ENCODE results near the gene AHDC1.

The AHDC1 gene

DNA sequence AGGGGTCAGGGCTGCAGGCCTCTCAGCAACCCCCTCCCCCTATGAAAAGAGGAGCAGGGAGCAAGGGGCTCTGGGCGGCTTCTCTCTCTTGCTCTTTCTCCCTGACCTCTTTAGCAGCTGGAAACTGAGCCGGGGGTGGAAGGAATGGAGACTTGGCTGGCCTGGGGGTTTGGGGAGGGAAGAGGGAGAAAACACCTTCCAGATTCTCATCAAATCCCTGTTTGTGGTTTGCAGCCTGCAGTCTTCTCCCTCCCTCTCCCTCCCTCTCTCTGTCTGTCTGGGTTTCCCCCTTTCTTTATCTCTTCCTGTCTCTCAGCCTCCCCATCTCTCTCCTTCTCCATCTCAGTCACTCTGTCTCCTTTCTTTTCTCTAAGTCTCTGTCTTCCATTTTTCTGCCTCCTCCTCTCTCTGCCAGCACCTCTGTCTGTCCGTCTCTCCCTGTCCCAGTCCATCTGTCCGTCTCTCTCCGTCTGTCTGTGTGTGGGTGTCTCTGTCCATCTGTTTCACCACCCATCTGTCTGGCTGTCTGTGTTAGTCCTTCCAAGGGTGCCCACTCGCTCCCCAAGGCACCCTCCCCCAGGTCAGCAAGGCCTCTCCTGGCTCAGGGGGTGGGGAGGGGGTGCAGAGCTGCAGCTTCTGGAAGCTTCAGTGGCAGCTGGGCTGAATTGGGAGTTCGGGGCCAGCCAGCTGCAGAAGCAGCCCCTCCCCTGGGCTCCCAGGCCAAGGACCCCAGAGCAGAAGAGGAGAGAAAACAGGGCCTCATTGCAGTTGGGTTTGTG lies 6.2 kb downstream of the AHDC1 start:
- DNase-seq: no peak

DNA sequence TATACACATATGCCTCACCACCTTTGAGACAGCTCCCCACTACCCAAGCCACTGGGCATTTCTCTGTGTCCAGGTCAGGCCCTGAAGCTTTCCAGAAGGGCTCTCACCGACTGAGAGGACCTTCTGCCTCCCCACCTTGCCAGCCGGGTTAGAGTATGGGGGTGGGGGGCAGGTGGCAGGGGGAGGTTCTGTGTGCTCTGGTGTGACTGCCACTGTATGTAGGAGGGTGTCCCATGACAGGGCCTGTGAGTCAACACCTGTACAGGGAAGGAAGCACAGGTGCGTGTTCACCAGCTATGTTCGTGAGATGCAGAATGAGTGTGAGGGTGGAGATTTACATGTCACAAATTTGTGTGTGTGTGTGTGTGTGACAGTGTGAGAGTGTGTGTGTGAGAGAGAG lies 7.0 kb downstream of the AHDC1 start:
- no peak for DNase-seq

DNA sequence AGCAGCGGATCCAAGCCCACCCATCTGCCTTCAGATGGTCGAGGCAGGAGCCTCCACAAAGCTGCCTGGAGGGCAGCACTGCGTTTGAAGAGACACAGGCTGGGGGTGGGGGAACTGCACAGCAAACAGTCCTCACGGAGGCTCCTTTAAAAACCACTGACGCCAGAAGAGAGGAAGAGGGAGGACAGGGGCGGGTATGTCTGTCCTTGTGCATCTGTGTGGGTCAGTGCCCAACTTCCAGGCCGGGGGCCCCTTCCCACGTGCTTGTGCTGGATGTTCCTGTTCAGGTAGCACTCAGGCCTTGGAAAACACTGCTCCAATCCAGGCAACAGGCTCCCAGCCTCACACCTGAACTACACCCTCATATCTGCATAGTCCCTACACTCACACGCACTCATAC lies 7.7 kb downstream of the AHDC1 start:
- no peak for DNase-seq

DNA sequence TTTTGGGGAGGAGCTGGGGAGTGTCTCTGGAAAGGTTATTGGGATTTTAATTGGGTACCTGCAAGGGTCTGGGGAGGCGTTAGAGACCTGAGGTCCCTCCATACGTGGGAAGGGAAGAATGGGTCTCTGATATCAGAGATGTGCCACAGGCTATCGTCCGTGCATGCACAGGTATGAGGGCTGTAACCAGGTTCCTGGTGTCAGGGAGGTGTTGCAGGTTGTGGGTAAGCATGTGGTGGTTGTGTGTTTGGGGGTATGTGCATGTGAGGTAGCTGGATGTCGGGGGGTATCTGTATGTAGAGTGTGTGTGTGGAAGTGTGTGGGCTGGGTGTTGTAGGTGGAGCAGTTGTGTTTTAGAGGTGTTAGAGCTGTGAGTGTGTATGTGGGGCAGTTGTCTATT lies 8.3 kb downstream of the AHDC1 start:
- DNase-seq: no peak

DNA sequence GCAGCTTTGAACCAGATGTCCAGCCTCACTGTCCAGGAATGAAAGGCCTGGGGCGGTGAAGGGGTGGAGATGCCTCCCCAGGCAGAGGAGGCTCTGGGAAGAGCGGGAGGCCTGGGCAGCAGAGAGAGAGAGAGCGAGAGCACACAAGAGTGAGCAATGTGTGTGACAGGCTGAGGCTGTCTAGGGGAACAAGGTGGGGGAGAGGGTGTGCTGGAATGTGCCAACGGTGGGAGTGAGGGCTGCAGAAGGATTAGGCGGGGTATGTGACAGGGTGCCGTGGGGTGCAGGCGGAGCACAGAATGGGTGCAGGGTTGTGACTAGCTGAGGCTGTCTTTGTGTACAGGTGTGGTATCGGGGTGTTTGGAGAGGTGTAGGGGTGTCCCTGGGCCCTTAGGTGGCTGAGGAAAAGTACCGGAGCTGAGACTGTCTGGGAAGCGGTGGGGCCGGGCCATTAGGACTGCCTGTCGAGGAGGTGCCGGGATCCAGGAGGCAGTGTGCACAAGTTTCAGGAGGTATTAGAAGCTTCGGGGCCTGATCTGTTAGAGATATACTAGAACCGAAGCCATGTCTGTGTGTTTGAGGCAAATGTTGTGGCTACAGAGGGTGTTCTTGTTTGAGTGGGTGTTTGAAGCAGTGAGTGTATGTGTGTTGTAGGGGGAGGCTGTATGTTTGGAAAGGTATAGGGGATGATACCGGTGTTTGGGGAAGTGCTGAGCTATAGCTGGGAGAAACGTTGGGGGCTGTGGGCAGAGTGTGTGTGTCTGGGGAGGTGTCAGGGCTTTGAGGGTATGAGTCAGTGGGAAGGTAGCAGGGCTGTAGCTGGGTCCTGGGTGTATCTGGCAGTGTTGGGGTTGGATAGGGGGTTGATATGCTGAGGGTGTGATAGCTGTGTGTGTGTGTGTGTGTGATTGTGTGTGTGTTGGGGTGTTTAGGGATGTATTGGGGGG lies 9.1 kb downstream of the AHDC1 start:
- DNase-seq: no peak

DNA sequence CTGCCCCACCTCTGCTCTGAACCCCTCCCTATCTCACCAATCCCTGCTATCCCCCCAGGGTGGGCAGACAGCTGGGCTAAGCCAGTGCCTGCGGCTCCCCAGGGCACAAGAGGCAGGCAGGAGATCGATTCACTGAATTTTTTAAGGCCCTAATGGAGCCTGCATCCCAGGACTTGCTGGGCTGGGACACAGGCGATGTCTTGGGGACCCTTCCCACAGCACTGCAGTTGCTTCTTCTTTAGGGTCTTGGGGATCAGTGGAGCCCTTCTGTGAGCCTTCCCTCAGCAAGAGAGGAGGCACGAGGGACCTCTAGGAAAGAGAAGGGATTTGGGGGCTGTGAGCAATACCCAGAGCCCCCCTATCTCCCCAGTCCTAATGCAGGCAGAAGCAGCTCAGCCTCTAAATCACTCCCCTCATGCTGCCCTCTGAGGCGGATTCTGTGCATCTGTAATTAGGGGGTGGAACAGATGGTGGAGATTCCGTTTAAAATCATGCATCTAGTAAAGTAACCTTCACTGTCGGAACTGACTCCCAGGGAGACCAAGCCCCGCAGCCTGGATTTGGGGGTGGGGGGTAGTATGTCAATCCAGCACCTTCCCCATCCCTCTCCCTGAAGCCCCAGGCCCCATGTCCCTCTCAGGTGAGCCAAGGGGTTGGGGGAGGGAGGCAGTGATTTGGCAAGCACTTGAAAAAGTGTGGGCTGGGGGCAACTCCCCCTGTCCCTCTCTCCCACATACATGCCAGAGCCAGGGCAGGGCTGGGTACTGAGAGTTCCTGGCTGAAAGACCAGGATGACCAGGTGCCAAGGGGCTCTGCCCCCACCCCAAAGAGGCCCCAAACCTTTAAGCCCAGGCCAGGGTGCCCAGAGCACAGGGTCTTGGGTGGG lies 10.0 kb downstream of the AHDC1 start:
- DNase-seq: peak; percentile 33

DNA sequence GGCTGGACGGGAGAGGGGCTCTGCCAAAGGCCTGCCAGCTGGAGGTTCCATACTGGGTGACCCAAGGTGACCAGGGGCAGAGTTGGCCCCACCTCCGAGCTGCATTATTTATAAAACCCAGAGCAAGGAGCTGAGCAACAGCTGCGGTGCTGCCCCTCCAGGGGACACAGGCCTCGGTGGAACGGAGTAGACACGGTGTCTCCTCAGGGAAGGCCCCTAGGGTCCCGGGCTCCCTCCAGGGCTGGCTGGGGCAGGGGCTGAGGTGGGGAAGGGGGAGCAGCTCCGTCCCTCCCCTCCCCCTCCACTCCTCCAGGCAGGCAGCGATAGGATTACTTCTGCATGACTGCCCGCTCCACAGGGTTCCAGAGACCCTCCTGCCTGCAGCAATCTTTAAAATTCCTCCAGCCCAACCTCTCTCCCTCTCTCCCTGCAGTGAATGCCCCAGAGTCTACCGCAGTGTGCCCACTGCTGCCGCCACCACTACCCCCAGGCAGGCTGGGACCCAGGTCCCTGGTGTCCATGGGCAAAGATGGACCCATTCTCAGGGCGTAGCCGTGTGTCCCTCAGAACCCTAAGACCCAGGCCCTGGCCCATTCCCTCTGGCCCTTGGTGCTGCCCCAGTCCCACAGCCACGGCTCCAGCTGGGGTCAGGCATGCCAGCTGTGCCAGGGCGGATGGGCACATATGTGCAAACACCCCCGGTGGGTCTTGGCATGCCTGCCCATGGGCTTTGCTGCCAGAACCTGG lies 10.8 kb downstream of the AHDC1 start:
- no peak for DNase-seq

DNA sequence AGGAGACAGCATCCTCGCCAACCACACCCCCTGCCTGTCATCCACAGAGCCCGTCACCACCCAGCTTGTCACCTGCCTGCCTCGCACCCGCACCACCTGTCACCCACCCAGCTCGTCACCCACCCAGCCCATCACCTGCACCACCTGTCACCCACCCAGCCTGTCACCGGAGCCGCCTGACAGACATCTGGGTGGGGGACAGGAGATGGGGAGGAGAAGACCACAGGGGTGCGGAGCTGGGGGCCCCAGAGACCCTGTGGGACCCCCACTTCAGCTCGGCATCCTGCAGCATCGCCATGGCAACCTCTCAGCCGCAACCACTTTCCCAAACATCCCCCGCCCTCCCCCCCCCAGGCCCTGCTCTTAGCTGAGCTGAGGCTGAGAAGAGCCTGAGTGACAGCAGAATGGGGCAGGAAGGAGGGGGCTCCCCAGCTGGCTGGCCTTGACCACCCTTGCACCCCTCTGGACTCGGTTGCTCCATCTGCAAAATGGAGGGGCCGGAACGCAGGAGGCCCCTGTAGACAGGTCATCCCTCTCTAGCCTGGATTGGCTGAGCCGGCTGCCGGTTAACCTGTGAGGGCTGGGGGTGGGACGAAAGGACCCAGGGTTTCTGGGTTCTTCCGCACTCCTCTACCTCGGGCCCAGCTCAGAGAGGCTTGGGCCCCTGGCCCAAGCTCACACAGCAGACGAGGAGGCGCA lies 11.6 kb downstream of the AHDC1 start:
- DNase-seq: no peak

DNA sequence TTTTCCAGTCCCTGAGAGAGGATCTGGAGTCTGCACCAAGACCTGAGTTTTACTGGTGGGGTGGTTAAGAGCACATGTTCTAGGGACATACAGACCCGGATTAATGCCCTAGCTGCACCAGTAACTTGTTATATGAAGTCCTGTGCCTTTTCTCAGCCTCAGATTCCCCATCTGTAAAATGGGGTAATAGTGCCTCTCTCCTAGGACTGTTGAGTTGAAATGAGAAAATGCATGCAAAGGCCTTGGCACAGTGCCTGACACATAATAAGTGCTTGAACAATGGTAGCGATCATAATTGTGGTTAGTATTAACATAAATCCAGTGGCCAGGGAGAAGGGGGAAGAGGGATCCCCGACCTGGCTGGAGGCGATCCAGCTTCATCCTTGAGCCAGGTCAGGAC lies 12.3 kb downstream of the AHDC1 start:
- DNase-seq: no peak

DNA sequence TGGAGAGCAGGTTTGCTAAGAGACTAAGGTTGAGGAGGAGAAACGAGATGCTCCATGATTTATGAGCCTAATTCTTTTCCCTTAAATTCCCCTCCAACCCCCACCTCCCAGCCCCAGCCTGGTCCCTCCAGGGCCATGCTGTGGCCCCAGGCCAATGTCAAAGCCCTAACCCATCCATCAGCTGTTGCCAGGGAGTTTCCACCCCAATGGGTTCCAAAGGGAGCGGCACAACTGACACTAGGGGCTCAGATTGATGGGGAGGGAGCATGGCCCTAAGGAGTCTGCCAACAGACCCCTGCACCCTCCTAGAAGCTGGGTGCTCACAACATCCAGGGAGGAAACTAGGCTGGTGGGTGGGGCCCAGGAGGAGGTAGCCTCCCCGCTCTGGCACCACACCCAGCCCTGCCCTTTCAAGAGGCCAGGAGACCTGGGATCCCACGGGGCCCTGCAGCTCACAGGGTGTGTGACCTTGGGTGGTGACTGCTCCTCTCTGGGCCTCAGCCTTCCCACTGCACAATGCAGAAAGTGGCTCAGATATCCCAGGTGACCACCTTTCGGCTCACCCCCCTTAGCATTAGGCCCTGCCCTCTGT lies 12.9 kb downstream of the AHDC1 start:
- no peak for DNase-seq

DNA sequence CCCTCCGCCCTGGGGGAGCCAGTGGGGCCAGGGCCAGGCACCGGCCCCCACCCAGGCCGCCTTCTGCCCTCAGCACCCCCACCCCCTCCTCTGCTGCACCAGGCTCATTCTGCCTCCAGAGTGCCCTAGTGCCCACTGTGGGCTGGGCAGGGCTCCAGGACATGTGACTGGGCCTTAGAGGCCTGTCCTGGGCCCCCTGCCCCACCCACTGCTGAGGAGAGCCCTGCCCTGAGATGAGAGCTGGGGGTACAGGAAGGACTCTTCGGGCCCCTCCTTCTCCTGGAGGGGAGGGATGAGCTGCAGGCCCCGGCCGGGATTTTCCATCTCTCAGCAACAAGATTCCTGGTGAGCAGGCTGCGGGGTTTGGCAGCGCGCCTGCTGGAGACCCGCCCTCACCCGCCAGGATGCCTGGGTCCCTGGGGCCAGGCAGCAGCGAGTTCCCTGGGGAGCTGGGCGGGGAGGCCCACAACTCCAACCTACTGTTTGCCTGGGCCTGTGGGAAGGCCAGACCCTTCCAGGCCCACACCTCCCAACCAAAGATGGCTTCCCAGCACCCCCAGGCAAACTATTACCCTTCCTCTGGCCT lies 14.0 kb downstream of the AHDC1 start:
- no peak for DNase-seq

DNA sequence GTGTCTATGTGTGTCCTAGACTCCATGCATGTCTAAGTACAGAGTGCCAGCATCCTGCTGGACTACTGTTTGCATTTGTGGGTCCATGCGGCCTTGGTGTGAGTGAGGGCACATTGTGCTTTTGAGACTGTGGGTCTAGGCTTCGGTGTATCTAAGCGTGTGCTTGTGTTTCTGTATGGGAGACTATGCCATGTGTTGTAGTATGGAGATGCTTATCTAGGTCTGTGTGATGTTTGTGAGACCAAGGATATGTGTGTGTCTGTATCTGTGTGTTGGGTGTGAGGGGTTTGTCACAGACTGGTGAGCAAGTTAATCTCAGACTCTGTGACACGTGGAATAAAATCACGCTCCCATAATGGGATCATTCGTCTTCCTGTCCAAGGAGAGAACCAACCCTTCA lies 14.5 kb downstream of the AHDC1 start:
- DNase-seq: no peak

DNA sequence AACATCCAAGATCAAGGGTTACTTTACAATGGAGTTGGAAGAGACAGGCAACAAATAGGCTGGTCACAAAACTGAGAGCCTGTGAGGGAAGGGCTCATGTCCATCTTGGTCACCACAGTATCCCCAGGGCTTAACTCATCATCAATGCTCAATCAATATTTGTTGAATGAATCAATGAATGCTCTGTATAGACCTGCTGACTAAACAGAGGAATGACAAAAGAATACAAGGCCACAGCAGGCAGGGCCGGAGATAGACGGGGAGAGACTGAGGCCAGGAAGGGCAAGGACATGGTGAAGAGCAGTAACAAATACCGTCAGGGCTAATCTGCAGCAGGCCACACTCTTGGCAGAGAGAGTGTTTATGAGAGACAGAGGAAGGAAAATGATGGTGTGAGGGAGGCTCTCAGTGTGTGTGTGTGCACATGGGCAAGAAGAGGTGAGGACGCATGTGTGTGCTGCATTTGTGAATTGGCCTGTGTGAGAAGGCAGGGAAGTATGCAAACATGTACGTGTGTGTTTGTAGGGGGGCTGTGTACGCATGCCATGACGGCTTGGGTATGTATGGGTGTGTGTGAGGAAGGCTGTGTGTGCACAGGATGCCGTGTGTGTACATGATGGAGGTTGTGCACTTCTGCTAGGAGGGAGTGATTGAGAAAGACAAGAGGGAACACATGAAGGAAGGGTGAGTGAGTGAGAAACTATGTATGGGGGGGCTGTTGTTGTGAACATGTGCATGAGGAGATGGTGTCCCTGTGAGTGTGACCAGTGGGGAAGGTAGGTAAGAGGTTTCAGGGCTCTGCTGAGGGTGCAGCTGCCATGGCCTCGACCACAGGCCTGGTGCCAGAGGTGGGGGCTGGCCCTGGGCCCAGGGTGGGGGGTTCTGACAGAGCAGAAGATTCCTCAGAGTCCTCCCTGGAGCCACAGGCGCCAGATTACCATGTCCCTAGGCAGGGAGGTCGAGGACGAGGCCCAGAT lies 15.4 kb downstream of the AHDC1 start:
- DNase-seq: no peak

DNA sequence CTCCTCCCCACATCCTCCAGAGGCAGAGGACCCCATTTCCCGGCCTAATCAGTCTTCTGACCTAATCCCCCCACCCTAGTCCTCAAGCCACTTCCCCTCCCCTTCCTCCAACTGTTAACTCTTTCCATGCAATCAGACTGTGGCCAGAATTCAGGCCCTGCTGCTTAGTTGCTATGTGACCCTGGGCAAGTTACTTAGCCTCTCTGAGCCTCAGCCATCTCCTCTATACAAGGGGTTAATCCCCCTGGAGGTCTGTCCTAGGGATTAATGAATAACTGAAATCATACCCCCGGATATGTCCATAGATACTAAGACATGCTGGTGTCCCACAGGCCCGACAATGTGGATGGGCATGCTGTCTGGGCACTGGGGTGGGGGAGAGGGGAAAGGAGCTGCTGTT lies 18.3 kb downstream of the AHDC1 start:
- DNase-seq: no peak

DNA sequence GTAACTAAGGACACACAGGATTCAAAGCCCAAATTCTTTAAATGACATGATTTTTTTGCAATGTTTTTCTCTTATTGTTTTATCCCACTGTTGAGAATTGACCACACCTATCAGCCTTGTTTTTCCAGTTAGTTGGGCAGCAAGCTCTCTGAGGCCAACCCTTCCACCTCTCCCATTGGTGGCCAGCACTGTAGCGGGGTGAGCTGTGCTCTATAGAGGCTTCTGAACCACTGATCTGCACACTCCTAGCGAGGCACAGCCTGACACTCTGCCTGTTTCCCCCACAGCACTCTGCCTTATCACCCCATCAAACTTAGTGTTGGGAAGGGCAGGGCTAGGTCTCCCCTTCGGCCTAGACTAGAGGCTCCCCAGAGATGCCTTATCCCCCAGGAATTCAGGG lies 19.5 kb downstream of the AHDC1 start:
- DNase-seq: no peak

DNA sequence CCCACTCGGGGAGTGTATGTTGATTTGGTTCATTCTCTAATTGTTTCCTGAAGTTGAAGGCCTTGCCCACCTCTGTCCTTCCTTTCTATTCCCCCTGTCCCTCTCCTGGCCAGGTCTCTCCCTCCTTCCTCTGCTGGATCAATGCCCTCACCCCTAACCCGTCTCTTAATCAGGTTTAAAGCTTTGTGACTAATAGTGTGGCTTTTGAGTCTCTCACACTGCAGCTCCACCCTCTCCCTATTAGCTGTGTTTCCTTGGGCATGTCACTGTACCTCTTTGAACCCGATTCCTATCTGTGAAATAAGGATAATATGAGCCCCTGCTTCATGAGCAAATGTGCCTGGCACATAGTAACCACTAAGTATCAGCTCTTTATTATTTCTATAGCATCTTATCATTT lies 20.5 kb downstream of the AHDC1 start:
- no peak for DNase-seq

DNA sequence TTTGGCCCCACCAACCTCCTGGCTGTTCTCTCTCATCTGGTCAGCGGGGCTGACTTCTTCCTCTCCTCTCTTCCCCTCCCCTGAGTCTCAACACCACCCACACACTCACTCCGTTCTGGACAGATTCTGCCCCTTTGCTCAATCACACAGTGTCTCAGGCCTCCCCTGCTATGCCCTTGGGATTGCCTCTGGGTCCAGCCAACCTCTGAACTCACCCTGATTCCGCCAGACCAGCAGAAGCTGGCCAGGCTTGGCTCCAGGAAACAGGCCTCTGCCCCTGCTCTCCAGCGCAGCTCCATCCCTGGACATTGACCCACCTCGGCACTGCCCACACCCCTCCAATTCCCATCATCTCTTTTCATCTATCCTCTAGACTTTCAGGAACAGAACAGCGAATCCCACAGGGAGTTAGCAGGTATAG lies 22.1 kb downstream of the AHDC1 start:
- DNase-seq: no peak

DNA sequence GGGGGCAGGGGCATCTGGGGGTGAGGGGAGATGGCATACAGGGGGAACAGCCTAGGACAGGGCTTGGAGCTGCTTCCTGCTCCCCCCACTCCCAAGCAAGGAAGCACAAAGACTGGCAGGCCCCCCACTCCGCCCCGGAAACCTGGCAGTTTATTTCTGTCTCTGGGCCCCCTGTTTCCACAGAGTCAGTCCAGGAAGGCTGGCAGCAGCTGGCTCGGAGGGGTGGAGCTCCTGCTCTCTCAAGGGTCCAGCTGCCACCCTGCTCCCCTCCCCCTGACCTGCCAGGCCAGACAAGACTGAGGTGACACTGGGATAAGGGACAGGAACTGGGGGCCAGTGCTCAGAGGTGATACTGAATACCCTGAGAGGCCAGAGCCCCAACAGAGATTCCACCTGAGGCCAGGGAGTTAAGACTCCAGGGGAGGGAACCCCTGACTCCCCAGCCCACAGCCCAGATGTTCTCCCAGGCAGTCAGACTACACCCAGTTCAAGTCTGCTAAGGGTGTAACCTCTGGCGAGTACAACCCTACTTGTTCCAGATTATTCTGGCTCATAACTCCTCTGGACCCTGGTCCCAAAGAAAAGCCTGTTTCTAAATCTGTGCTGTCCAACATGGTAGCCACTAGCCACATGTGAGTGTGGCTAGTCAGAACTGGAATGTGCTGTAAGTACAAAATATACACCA lies 26.3 kb downstream of the AHDC1 start:
- peak; percentile 29 for DNase-seq

DNA sequence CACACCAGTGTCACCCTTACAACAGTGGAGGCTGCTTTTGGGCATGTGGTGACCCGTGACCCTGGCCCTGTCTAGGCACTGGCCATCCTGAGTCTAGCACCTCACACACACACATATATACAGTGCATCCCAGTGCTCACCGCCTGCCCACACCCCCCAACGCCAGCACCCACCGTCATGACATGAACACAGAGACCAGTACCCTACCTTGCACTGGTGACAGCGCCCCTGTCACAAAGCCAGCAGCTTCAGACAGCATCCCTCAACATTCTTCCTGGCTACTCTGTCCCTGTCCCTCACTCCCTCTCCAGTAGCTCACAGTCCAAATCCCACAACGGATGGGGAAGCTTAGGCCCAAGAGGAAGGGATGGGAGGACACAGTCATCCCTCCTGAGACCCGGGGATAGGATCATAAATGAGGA lies 27.1 kb downstream of the AHDC1 start:
- no peak for DNase-seq

Data from NCI-H524 treated with DMSO at 0.1 percent for 48 hours (cell line).